MM.1S (cell line): ENCODE data around the gene CTNNA3.

ENCODE experiments used
- EZH2 ChIP-seq: fragments of 300-600 bp; sonication (generic); optimal IDR thresholded peaks from 2 replicates; pipeline ENCODE3; 2017; ENCODE audit warnings: low read depth, mild to moderate bottlenecking, antibody characterized with exemption, low read length, mixed read lengths
- EZH2phosphoT487 ChIP-seq: fragments of 300-600 bp; sonication (generic); IDR thresholded peaks from 2 replicates; pipeline ENCODE4 v1.6.1; 2018; ENCODE audit warnings: antibody characterized with exemption, low read length
- TF ChIP-seq, protein P1 (sequence below): fragments of 300-600 bp; sonication (generic); IDR thresholded peaks from 2 replicates; pipeline ENCODE4 v1.5.1; 2016; ENCODE audit warnings: antibody characterized with exemption, low read length, mixed read lengths

DNA sequence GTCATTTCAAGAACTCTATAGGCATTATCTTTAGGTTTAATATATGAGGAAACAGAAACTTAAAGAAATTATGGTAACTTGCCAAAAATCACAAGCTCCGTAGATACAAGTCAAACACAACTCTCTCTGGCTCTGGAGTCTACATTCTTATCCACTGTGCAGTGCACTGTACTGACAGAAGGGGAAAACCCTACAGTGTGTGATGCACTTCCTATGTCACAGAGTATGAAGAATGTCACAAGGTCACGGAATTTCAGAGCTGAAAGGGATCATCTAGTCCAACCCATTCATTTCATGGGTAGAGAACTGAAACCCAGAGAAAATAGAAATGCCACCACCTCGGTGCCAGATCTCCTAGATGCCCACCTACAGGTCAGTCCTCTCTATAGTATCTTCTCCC lies 684.0 kb downstream of the CTNNA3 start:
- no peak for TF ChIP-seq EZH2
- TF ChIP-seq, protein P1, sequence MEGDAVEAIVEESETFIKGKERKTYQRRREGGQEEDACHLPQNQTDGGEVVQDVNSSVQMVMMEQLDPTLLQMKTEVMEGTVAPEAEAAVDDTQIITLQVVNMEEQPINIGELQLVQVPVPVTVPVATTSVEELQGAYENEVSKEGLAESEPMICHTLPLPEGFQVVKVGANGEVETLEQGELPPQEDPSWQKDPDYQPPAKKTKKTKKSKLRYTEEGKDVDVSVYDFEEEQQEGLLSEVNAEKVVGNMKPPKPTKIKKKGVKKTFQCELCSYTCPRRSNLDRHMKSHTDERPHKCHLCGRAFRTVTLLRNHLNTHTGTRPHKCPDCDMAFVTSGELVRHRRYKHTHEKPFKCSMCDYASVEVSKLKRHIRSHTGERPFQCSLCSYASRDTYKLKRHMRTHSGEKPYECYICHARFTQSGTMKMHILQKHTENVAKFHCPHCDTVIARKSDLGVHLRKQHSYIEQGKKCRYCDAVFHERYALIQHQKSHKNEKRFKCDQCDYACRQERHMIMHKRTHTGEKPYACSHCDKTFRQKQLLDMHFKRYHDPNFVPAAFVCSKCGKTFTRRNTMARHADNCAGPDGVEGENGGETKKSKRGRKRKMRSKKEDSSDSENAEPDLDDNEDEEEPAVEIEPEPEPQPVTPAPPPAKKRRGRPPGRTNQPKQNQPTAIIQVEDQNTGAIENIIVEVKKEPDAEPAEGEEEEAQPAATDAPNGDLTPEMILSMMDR = no peak
- TF ChIP-seq EZH2phosphoT487 = no peak
